IPS-18c (cell line): ENCODE results near the gene EGFR.

ENCODE experiments used
- H3K4me3 ChIP-seq: 2 replicates; pipeline ENCODE4 v1.7.0; 2013; ENCODE audit warnings: low read depth, mild to moderate bottlenecking, low read length, moderate library complexity; ENCODE audit not compliant: insufficient read depth
- H3K9me3 ChIP-seq: one replicate; pipeline ENCODE4 v1.6.1; 2013; ENCODE audit warnings: mild to moderate bottlenecking, low read length, moderate library complexity; ENCODE audit not compliant: control insufficient read depth, insufficient read depth

Gene EGFR

GRCh38 chr7:55258631-55259030 is 239.8 kb downstream of the EGFR start:
- Histone ChIP-seq H3K9me3 (no peaks in the 10 kb centered on the region), H3K4me3 (no peak overlapping the region)

- Histone ChIP-seq H3K4me3 (no peak overlapping the region), H3K9me3 (no peaks in the 10 kb centered on the region)
Observed at GRCh38 chr7:55260171-55260570, 241.4 kb downstream of the EGFR start.

DNA sequence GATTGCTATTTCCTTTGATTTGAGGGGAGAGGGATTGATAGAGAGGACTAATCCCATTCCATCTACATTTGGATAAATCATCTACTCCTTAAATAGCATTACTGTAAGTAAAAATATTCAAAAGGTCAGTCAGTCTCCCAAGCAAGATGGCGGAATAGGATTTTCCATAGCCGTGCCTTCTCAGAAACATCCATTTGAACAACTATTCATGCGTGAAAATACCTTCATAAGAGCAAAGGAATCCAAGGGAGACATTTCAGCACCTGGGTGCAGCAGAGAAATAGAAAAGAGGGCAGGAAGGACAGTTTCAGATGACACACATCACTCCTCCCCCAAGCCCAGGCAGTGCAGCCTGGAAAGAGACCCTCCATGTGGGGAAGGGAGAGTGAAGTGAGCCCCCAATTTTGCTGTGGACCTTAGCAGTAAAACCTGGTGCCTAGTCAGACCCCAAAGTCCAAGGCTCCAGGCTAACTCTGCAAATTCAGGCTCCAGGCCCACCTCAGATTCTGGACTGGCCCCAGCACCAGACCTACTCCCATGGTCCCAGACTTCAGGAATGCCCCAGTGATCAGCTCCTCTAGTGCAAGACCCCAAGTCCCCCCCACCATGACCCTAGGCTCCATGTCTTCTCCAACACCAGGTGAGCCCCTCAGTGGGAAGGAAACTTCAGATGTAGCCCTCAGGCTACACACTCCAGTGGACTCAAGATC is 242.0 kb downstream of the EGFR start:
- H3K9me3 ChIP-seq: no peaks in the 10 kb centered on the region

More for the DNA sequence above, 242.0 kb downstream of the EGFR start:
- no peak overlapping the region for H3K4me3 ChIP-seq
